Fibroblast of lung (primary cell): ENCODE data around the gene SLC4A3.

Experiments used
- CTCF ChIP-seq, 2 donors: IDR thresholded peaks in 1 of 2; conservative IDR thresholded peaks in 1 of 2; 1 replicate in 1 of 2; 2 replicates in 1 of 2; pipeline ENCODE4 v1.5.1; 2011 to 2012; ENCODE audit warnings: low read length in 2 of 2, control low read depth in 1 of 2, inconsistent platforms in 1 of 2, low read depth in 1 of 2, mild to moderate bottlenecking in 1 of 2
- EZH2 ChIP-seq: IDR thresholded peaks from 2 replicates; pipeline ENCODE4 v1.5.1; 2012; ENCODE audit warnings: low read length, control low read depth, mild to moderate bottlenecking; ENCODE audit errors: missing control alignments

DNA sequence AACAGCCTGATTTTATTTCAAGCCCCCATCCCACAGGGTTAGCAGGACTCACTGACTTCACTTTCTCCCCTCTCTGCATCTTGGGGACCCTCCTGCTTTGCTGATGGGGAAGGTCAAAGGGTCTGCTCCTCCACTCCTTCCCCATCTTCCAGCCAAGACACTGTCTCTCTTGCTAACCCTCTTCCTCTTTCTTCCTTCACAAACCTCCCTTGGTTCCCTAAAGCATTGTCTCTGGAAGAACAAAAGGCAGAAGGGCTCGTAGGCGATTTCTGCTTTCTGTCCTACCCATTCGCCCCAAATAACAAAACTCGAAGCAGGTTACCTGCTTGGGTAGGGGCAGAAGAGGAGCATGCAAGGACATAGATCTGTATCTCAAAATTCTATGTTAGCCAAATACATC lies 5.5 kb upstream of the SLC4A3 start:
- TF ChIP-seq EZH2 = no peak
- TF ChIP-seq CTCF (conservative IDR thresholded peaks at IDR 0.05 in 1 of 2, IDR thresholded peaks at IDR 0.05 in 1 of 2; ENCODE audit: low read depth in 1 of 2, low read length in 2 of 2) = no peak
